ENCODE measurements around the gene FAM110D.

DNA sequence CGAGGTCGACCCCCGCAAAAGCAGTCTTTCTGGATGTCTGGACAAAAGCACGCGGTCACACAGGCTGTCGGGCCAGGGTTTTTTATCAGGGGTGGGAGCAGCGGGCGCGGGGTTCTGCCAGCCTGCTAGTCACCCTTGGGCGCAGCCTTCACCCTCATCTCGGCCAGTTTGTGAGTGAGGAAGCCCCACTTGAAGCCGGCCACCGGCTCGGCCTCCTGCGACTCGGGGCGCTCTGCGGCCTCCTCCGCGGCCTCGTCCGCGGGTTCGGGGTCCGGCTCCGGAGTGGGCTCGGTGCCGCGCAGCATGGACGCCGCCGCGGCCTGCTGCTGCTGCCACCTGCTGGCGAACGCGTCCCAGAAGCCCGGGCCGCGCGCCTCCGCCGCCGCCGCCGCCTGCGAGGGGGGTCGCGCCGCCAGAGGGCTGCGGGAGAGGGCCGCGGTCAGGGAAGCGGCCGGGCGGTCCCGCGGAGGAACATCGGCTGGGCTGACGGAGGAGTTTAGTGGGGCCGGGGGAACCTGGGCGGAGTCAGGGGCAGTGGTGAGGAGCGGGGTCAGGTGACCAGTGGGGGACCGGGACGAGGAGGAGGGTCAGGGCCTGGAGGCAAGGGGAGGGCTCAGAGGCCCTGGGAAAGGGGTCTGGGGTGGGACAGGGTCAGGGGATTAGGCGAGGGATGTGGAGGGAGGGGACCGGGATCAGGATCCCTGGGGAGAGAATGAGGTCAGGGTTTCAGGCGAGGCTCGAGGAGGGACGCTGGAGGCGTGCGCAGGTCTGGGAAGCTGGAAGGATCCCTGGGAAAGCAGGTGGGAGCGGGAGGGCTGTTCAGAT is 5.4 kb downstream of the FAM110D start:
- TF ChIP-seq, protein P1, sequence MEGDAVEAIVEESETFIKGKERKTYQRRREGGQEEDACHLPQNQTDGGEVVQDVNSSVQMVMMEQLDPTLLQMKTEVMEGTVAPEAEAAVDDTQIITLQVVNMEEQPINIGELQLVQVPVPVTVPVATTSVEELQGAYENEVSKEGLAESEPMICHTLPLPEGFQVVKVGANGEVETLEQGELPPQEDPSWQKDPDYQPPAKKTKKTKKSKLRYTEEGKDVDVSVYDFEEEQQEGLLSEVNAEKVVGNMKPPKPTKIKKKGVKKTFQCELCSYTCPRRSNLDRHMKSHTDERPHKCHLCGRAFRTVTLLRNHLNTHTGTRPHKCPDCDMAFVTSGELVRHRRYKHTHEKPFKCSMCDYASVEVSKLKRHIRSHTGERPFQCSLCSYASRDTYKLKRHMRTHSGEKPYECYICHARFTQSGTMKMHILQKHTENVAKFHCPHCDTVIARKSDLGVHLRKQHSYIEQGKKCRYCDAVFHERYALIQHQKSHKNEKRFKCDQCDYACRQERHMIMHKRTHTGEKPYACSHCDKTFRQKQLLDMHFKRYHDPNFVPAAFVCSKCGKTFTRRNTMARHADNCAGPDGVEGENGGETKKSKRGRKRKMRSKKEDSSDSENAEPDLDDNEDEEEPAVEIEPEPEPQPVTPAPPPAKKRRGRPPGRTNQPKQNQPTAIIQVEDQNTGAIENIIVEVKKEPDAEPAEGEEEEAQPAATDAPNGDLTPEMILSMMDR (IDR thresholded peaks at IDR 0.05), result no peak
- TF ChIP-seq POLR2A (IDR thresholded peaks at IDR 0.05), result no peak

All from lower leg skin (tissue), 3 donors.